Measurements from ENCODE around the gene KCNH1.
"Not testable (repeated sequence)": the region's sequence is repeated elsewhere in the genome, so short reads cannot be mapped to it uniquely, and the experiment has no call there.

Gene KCNH1

GRCh38 chr1:211009944-211010343 is 124.0 kb downstream of the KCNH1 start:
- no peak for DNase-seq (ENCODE audit: low read depth)
- no peak overlapping the region for H3K4me3 ChIP-seq (ENCODE audit: low read length)

DNA sequence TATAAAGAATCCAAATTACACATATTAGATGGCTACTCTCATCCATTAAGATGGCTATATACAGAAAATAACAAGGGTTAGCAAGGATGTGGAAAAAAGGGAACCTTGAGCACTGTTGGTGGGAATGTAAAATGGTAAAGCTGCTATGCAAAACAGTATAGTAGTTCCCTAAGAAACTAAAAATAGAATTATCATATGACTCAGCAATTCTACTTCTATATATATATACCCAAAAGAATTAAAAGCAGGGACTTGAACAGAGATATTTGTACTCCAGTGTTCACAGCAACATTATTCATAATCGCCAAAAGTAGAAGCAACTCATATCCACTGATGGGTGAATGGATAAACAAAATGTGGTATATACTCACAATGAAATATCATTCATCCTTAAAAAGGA is 126.1 kb downstream of the KCNH1 start:
- no peak for DNase-seq (ENCODE audit: low read depth)
- H3K4me3 ChIP-seq (ENCODE audit: low read length), result no peak overlapping the region
- TF ChIP-seq CTCF (conservative IDR thresholded peaks at IDR 0.05; ENCODE audit: low read depth, low read length), result no peak

More at GRCh38 chr1:211009944-211010343, 124.0 kb downstream of the KCNH1 start:
- TF ChIP-seq CTCF (conservative IDR thresholded peaks at IDR 0.05; ENCODE audit: low read depth, low read length), result no peak

GRCh38 chr1:210995931-210996330 is 138.0 kb downstream of the KCNH1 start:
- not testable (repeated sequence) for DNase-seq (ENCODE audit: low read depth); H3K4me3 ChIP-seq (ENCODE audit: low read length)

GRCh38 chr1:210992837-210993236 is 141.1 kb downstream of the KCNH1 start:
- no peak for DNase-seq (ENCODE audit: low read depth)
- H3K4me3 ChIP-seq (ENCODE audit: low read length), result no peak overlapping the region
- TF ChIP-seq CTCF (conservative IDR thresholded peaks at IDR 0.05; ENCODE audit: low read depth, low read length), result no peak

GRCh38 chr1:210989905-210990304 is 144.0 kb downstream of the KCNH1 start:
- no peak for DNase-seq (ENCODE audit: low read depth)
- no peak overlapping the region for H3K4me3 ChIP-seq (ENCODE audit: low read length)
- no peak for TF ChIP-seq CTCF (conservative IDR thresholded peaks at IDR 0.05; ENCODE audit: low read depth, low read length)

- H3K4me3 ChIP-seq (ENCODE audit: low read length), result no peak overlapping the region
- no peak for DNase-seq (ENCODE audit: low read depth)
- no peak for TF ChIP-seq CTCF (conservative IDR thresholded peaks at IDR 0.05; ENCODE audit: low read depth, low read length)
These were observed 152.5 kb downstream of the KCNH1 start for GRCh38 chr1:210981490-210981889.

GRCh38 chr1:210980082-210980481 is 153.9 kb downstream of the KCNH1 start:
- H3K4me3 ChIP-seq (ENCODE audit: low read length), result no peak overlapping the region
- no peak for DNase-seq (ENCODE audit: low read depth)
- TF ChIP-seq CTCF (conservative IDR thresholded peaks at IDR 0.05; ENCODE audit: low read depth, low read length), result no peak

GRCh38 chr1:210978974-210979354 is 155.0 kb downstream of the KCNH1 start:
- H3K4me3 ChIP-seq (ENCODE audit: low read length), result no peak overlapping the region
- DNase-seq (ENCODE audit: low read depth), result no peak
- no peak for TF ChIP-seq CTCF (conservative IDR thresholded peaks at IDR 0.05; ENCODE audit: low read depth, low read length)

Data from retinal pigment epithelial cell (primary cell).